HCT116 (cell line): ENCODE data around the gene TEX22.

ENCODE experiments used
- ATF3 ChIP-seq: IDR thresholded peaks from 2 replicates; pipeline ENCODE4 v1.6.1; 2012
- CTCF ChIP-seq, 3 experiments: fragments of 200-600 bp in 1 of 3; sonication (generic) in 1 of 3; IDR thresholded peaks in 2 of 3; conservative IDR thresholded peaks in 1 of 3; 2 replicates each; pipeline ENCODE4 v1.5.1; 2012 to 2017; ENCODE audit warnings: low read depth in 2 of 3, low read length in 2 of 3, antibody characterized with exemption in 1 of 3, borderline replicate concordance in 1 of 3, control low read depth in 1 of 3, mild to moderate bottlenecking in 1 of 3, mixed read lengths in 1 of 3, mixed run types in 1 of 3, moderate library complexity in 1 of 3; ENCODE audit not compliant: insufficient read depth in 1 of 3
- ELF1 ChIP-seq: IDR thresholded peaks from 2 replicates; pipeline ENCODE4 v1.6.1; 2012; ENCODE audit warnings: low read depth, borderline replicate concordance
- EZH2 ChIP-seq: fragments of 200-600 bp; sonication (generic); IDR thresholded peaks from 2 replicates; pipeline ENCODE4 v1.6.1; 2017; ENCODE audit warnings: antibody characterized with exemption, mixed run types
- EZH2phosphoT487 ChIP-seq: fragments of 200-600 bp; IDR thresholded peaks from 2 replicates; pipeline ENCODE4 v1.6.1; 2018; ENCODE audit warnings: antibody characterized with exemption, borderline replicate concordance
- POLR2A ChIP-seq: IDR thresholded peaks from 2 replicates; pipeline ENCODE4 v1.7.0; 2011; ENCODE audit warnings: borderline replicate concordance; ENCODE audit not compliant: insufficient read depth, insufficient read length; ENCODE audit errors: extremely low read depth
- POLR2AphosphoS5 ChIP-seq: IDR thresholded peaks from 2 replicates; pipeline ENCODE4 v1.6.1; 2011; ENCODE audit warnings: mild to moderate bottlenecking, low read depth, low read length, moderate library complexity
- RAD21 ChIP-seq: IDR thresholded peaks from 2 replicates; pipeline ENCODE4 v1.6.1; 2012; ENCODE audit warnings: low read depth, mild to moderate bottlenecking
- REST ChIP-seq: IDR thresholded peaks from 2 replicates; pipeline ENCODE4 v1.6.1; 2012; ENCODE audit warnings: low read depth
- YY1 ChIP-seq: IDR thresholded peaks from 2 replicates; pipeline ENCODE4 v1.6.1; 2011; ENCODE audit warnings: low read length, low read depth, moderate library complexity, mild to moderate bottlenecking; ENCODE audit not compliant: insufficient replicate concordance; ENCODE audit errors: extremely low read depth
- ZFX ChIP-seq: fragments of 450-650 bp; IDR thresholded peaks from 2 replicates; pipeline ENCODE4 v1.6.1; 2017

GRCh38 chr14:105452963-105453362 lies 54.6 kb downstream of the TEX22 start:
- TF ChIP-seq CTCF (IDR thresholded peaks at IDR 0.05 in 2 of 3, conservative IDR thresholded peaks at IDR 0.05 in 1 of 3; ENCODE audit: borderline replicate concordance in 1 of 3, insufficient read depth in 1 of 3, low read depth in 2 of 3, low read length in 2 of 3): no peak
- no peak for TF ChIP-seq POLR2A
- no peak for TF ChIP-seq RAD21
- no peak for TF ChIP-seq ELF1
- TF ChIP-seq REST: no peak
- no peak for TF ChIP-seq EZH2phosphoT487
- TF ChIP-seq ZFX: no peak
- TF ChIP-seq YY1: no peak
- no peak for TF ChIP-seq POLR2AphosphoS5
- TF ChIP-seq ATF3: no peak
- TF ChIP-seq EZH2: no peak
